Thoracic aorta (tissue), 2 donors: ENCODE data around the gene NDC1. TPM values are rescaled to one million over a fixed set of nuclear protein-coding genes. Genes with fewer than 3 reads are reported as not detected.

Source experiments
- ATAC-seq: fragments of 150-250 bp; one replicate; pipeline ENCODE4 v1.8.0; 2017; ENCODE audit warnings: low read depth; ENCODE audit not compliant: insufficient number of reproducible peaks, low FRiP score
- DNase-seq: peaks from one replicate; pipeline ENCODE4 v3.0.0-alpha.2; 2020; ENCODE audit warnings: low spot score
- H3K27ac ChIP-seq, 2 donors: fragments of 200-600 bp; sonication (generic); 1 replicate in 1 of 2; 2 replicates in 1 of 2; pipeline ENCODE4 v1.5.1; 2016; ENCODE audit warnings: mild to moderate bottlenecking in 2 of 2, moderate library complexity in 2 of 2
- H3K27me3 ChIP-seq: fragments of 200-600 bp; sonication (generic); replicated peaks from 2 replicates; pipeline ENCODE4 v1.6.0; 2016; ENCODE audit warnings: mild to moderate bottlenecking; ENCODE audit not compliant: insufficient read depth
- H3K36me3 ChIP-seq: fragments of 200-600 bp; sonication (generic); one replicate; pipeline ENCODE4 v1.5.1; 2016
- H3K4me1 ChIP-seq, 2 donors: fragments of 200-600 bp; sonication (generic); 1 replicate in 1 of 2; 2 replicates in 1 of 2; pipeline versions ENCODE4 v1.5.1 to v1.6.0; 2016; ENCODE audit warnings: low read depth in 2 of 2, mild to moderate bottlenecking in 1 of 2; ENCODE audit not compliant: control insufficient read depth in 1 of 2
- H3K4me3 ChIP-seq: fragments of 200-600 bp; sonication (generic); 2 replicates; pipeline ENCODE4 v1.5.1; 2016; ENCODE audit warnings: mild to moderate bottlenecking
- H3K9me3 ChIP-seq: fragments of 200-600 bp; sonication (generic); 2 replicates; pipeline ENCODE4 v1.5.1; 2016
- total RNA-seq, 2 donors: library from RNA; depleted of rRNA; stranded (reverse); fragments of >200 nt; gene quantifications; one replicate each; pipeline versions ENCODE4 v1.1.0 to v1.2.3, GENCODE V29; 2016
- TF ChIP-seq, protein P1 (sequence below): fragments of 200-600 bp; sonication (generic); IDR thresholded peaks from one replicate; pipeline ENCODE4 v1.5.1; 2019; ENCODE audit warnings: antibody characterized with exemption

Gene NDC1
- total RNA-seq, 2 donors from 2014 or later, result 4.2 to 14.6 TPM

DNA sequence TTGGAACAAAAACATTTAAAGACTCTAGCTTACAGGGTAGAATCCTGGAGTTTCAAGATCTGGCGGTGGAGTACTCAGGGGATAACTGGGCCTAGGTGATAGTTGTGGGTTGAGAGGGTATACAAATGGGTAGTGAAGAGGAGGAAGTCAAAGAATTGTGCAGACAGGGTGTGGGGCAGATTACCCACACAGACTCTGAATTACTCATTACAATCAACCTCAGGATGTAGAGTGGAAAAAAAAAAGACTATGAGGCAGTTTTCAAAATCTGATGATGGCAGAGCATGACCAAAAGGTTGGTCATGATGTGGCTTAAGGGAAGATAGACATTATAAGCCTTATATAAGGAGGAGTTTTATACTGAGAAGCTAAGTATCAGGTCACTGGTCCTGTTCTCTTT lies 55.0 kb downstream of the NDC1 start:
- Histone ChIP-seq H3K9me3 (no peaks in the 10 kb centered on the region), H3K4me3 (no peak overlapping the region), H3K27me3 (no peaks in the 10 kb centered on the region), H3K27ac (no peak overlapping the region), H3K4me1 (no peaks in the 10 kb centered on the region), H3K36me3 (no peaks in the 10 kb centered on the region)
- DNase-seq, result no peak
- no peak for ATAC-seq
- TF ChIP-seq, protein P1, sequence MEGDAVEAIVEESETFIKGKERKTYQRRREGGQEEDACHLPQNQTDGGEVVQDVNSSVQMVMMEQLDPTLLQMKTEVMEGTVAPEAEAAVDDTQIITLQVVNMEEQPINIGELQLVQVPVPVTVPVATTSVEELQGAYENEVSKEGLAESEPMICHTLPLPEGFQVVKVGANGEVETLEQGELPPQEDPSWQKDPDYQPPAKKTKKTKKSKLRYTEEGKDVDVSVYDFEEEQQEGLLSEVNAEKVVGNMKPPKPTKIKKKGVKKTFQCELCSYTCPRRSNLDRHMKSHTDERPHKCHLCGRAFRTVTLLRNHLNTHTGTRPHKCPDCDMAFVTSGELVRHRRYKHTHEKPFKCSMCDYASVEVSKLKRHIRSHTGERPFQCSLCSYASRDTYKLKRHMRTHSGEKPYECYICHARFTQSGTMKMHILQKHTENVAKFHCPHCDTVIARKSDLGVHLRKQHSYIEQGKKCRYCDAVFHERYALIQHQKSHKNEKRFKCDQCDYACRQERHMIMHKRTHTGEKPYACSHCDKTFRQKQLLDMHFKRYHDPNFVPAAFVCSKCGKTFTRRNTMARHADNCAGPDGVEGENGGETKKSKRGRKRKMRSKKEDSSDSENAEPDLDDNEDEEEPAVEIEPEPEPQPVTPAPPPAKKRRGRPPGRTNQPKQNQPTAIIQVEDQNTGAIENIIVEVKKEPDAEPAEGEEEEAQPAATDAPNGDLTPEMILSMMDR, result no peak

DNA sequence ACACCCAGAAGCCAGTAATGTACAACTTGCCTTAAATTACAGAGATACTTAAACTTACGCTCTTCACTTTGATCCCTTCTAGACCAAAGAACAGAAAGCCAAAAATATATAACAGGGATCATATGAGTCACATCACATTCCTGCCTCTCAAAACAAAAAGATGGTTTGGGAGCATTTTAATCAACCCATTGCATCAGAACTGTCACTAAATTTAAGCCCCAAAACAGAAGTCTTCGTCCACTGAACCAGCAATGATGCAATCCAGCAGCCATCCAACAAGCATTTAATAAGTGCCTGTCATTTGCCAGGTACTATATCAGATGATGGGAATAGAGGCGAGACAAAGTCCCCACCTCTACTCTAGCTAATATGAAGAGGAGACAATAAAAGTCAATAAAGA lies 56.4 kb downstream of the NDC1 start:
- Histone ChIP-seq H3K4me3 (no peak overlapping the region), H3K9me3 (no peaks in the 10 kb centered on the region), H3K27ac (no peak overlapping the region), H3K4me1 (no peaks in the 10 kb centered on the region), H3K36me3 (no peaks in the 10 kb centered on the region), H3K27me3 (no peaks in the 10 kb centered on the region)
- TF ChIP-seq, protein P1, result no peak
- DNase-seq (no peak), ATAC-seq (no peak)

DNA sequence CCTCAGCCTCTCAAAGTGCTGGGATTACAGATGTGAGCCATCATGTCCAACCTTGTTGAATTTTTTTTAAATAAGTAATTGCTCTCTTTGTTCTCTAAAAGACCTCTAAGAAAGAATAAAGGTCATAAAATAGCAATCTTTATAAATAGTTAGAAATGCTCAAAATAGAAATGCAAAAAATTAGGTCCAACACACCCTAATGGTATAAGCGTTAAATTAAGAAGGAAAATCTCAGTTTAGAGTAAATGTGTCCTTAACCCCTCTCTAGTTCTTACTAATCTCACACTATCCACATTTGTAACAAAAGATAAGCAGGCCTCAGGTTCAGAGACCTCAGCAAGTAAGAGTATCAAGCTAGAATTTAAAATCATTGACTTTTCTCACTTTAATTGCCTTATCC lies 60.8 kb downstream of the NDC1 start:
- DNase-seq (no peak), ATAC-seq (no peak)
- H3K4me3 ChIP-seq, result no peak overlapping the region
- no peaks in the 10 kb centered on the region for H3K27me3 ChIP-seq
- no peaks in the 10 kb centered on the region for H3K4me1 ChIP-seq
- H3K9me3 ChIP-seq, result no peaks in the 10 kb centered on the region
- H3K27ac ChIP-seq, result no peak overlapping the region
- no peaks in the 10 kb centered on the region for H3K36me3 ChIP-seq
- TF ChIP-seq, protein P1, result no peak

DNA sequence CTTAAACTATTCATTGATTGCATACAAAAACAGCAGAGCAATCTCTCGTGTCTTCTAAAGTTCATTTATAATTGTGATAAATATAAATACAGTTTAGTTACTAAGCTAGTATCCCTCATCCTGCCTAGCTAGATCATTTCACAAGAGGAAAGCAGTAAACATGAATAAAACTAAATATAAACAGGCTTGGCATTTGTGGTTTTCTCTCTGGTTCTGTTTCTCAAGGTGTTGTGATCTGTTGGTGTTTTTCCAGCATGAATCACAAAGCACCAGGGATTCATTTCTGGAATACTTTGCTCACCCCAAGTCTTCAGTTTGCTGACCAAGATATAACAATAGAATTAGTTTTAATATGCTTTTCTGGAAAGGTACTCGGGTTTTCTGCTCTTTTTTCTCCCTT lies 66.4 kb downstream of the NDC1 start:
- Histone ChIP-seq H3K4me1 (no peaks in the 10 kb centered on the region), H3K27me3 (no peaks in the 10 kb centered on the region), H3K27ac (no peak overlapping the region), H3K36me3 (no peaks in the 10 kb centered on the region), H3K4me3 (no peak overlapping the region), H3K9me3 (no peaks in the 10 kb centered on the region)
- DNase-seq (no peak), ATAC-seq (no peak)
- TF ChIP-seq, protein P1, result no peak

DNA sequence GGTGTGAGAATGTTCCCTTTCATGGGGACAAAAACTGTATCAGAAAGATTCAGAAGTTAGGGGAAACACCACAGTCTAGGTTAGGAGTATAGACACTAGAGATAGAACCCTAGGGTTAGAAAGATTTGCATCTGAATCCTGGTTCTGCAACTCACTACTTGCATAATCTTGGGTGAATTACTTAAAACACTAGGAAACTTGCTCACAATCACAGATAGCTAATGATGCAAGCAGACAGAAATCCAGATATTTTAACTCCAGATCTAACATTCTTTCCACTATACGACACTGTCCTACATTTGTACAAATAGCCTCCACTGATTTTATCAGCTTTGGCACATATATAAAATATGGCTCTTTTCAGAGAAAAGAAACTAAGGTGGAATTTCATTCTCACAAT lies 68.3 kb downstream of the NDC1 start:
- Histone ChIP-seq H3K4me1 (no peaks in the 10 kb centered on the region), H3K4me3 (no peak overlapping the region), H3K27ac (no peak overlapping the region), H3K9me3 (no peaks in the 10 kb centered on the region), H3K27me3 (no peaks in the 10 kb centered on the region), H3K36me3 (no peaks in the 10 kb centered on the region)
- ATAC-seq, result no peak
- TF ChIP-seq, protein P1, result no peak
- DNase-seq, result no peak
